Measurements from ENCODE around the gene RNF7. TPM values are rescaled to one million over a fixed set of nuclear protein-coding genes. Genes with fewer than 3 reads are reported as not detected.

Gene RNF7
- total RNA-seq, 1 experiment from 2014 or later, result 126 TPM

DNA sequence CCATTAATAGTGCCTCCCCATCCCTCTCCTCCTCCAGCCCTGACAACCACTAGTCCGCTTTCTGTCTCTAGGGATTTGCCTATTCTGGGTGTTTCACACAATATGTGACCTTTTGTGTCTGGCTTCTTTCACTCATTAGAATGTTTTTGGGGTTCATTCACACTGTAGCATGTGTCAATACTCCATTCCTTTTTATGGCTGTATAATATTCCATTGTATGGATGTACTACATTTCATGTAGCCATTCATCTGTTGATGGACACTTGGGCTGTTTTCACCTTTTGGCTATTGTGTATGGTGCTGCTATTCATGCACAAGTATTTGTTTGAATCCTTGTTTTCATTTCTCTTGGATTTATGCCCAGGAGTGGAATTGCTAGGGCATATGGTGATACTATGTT, 41.6 kb downstream of the RNF7 start:
- no peaks in the 10 kb centered on the region for H3K79me1 ChIP-seq (ENCODE audit: insufficient read depth, low read depth, low read length, poor library complexity, severe bottlenecking)
- H3K27me3 ChIP-seq (ENCODE audit: insufficient read depth, low read length), result no peaks in the 10 kb centered on the region

More for the DNA sequence above, 41.6 kb downstream of the RNF7 start:
- no peak overlapping the region for H3K18ac ChIP-seq (ENCODE audit: insufficient read length, low read depth, low read length)
- H3T11ph ChIP-seq (ENCODE audit: low read length), result no peak overlapping the region
- peaks cover 0 to 2% (median 0%) of the 10 kb centered on the region in 3 experiments; a peak in 1 of 7 replicates for H3K36me3 Mint-ChIP-seq (ENCODE audit: insufficient read depth in 1 of 3, low read depth in 3 of 3)
- H3K56ac ChIP-seq (ENCODE audit: insufficient read length, low read depth, low read length), result no peak overlapping the region
- no peak overlapping the region for H4K91ac ChIP-seq (ENCODE audit: insufficient read length, low read depth, low read length)
- no peak overlapping the region for H3K4me2 ChIP-seq (ENCODE audit: insufficient read depth, insufficient read length, low read length)
- H3K23me2 ChIP-seq (ENCODE audit: insufficient read length, low read depth, low read length, poor library complexity, severe bottlenecking), result no peaks in the 10 kb centered on the region
- H4K20me1 ChIP-seq (ENCODE audit: control insufficient read depth, insufficient read depth, insufficient read length), result no peaks in the 10 kb centered on the region
- H3K9me3 Mint-ChIP-seq, result peaks cover 0 to 4% of the 10 kb centered on the region in 2 experiments; a peak in 1 of 5 replicates
- H3K4me1 Mint-ChIP-seq, result peaks cover 0 to 5% of the 10 kb centered on the region in 2 experiments; a peak in 2 of 4 replicates
- H2AFZ ChIP-seq (ENCODE audit: low read length), result no peak overlapping the region
- no peak for DNase-seq
- H2BK120ac ChIP-seq (ENCODE audit: low read depth, low read length, poor library complexity, severe bottlenecking), result no peak overlapping the region
- no peak overlapping the region for H2AK5ac ChIP-seq (ENCODE audit: insufficient read length, low read length)
- no peak overlapping the region for H2BK12ac ChIP-seq (ENCODE audit: insufficient read length, low read depth, low read length)
- H3K4me1 ChIP-seq (ENCODE audit: insufficient read depth, low read length), result no peaks in the 10 kb centered on the region
- H4K8ac ChIP-seq (replicated peaks; ENCODE audit: insufficient read length, low read depth, low read length), result no peak overlapping the region
- no peak overlapping the region for H3K14ac ChIP-seq (ENCODE audit: insufficient read depth, low read length)
- H2BK5ac ChIP-seq (ENCODE audit: insufficient read length, low read length), result no peak overlapping the region
- no peak overlapping the region for H3K27ac ChIP-seq (ENCODE audit: insufficient read length, low read depth, low read length)
- H3K9me3 ChIP-seq (ENCODE audit: control insufficient read depth, low read depth, low read length), result no peaks in the 10 kb centered on the region
- no peak overlapping the region for H3K9ac ChIP-seq (ENCODE audit: extremely low read depth, insufficient read length, low read length)
- no peak overlapping the region for H3K23ac ChIP-seq (ENCODE audit: insufficient read length, low read depth, low read length)
- H2BK15ac ChIP-seq (ENCODE audit: low read depth, low read length), result no peak overlapping the region
- no CpG with 5 or more reads among the region's 1 CpG for WGBS (ENCODE audit: extremely low coverage, insufficient read length, low lambda C conversion rate)
- no peak overlapping the region for H3K4me3 Mint-ChIP-seq
- no peak overlapping the region for H3K4ac ChIP-seq (ENCODE audit: low read depth, low read length)
- H4K5ac ChIP-seq (ENCODE audit: insufficient read length, low read depth, low read length), result no peak overlapping the region
- TF ChIP-seq, protein P1, sequence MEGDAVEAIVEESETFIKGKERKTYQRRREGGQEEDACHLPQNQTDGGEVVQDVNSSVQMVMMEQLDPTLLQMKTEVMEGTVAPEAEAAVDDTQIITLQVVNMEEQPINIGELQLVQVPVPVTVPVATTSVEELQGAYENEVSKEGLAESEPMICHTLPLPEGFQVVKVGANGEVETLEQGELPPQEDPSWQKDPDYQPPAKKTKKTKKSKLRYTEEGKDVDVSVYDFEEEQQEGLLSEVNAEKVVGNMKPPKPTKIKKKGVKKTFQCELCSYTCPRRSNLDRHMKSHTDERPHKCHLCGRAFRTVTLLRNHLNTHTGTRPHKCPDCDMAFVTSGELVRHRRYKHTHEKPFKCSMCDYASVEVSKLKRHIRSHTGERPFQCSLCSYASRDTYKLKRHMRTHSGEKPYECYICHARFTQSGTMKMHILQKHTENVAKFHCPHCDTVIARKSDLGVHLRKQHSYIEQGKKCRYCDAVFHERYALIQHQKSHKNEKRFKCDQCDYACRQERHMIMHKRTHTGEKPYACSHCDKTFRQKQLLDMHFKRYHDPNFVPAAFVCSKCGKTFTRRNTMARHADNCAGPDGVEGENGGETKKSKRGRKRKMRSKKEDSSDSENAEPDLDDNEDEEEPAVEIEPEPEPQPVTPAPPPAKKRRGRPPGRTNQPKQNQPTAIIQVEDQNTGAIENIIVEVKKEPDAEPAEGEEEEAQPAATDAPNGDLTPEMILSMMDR (conservative IDR thresholded peaks at IDR 0.05), result no peak
- no peak overlapping the region for H2BK20ac ChIP-seq (ENCODE audit: low read depth, low read length, poor library complexity, severe bottlenecking)
- no peaks in the 10 kb centered on the region; the same call in none of the 2 replicates for H3K27me3 Mint-ChIP-seq (ENCODE audit: low read depth)
- no peak overlapping the region for H3K27ac Mint-ChIP-seq
- H3K79me2 ChIP-seq (ENCODE audit: insufficient read depth, low read length), result no peaks in the 10 kb centered on the region
